Neural progenitor cell (in vitro differentiated cells): ENCODE data around the gene SLCO4A1. TPM values are rescaled to one million over a fixed set of nuclear protein-coding genes. Genes with fewer than 3 reads are reported as not detected.

Experiments used
- DNase-seq: peaks from one replicate; pipeline ENCODE4 v3.0.0-alpha.2; 2016; ENCODE audit warnings: low spot score
- H2AFZ ChIP-seq: fragments of 200-600 bp; sonication (generic); replicated peaks from 2 replicates; pipeline ENCODE4 v1.6.1; 2016; ENCODE audit warnings: antibody characterized with exemption
- H3F3A ChIP-seq: fragments of 200-600 bp; sonication (generic); 2 replicates; pipeline ENCODE4 v1.6.1; 2016; ENCODE audit warnings: antibody characterized with exemption, low read depth
- H3K27ac ChIP-seq: fragments of 200-600 bp; sonication (generic); 2 replicates; pipeline ENCODE4 v1.5.1; 2016; ENCODE audit warnings: mild to moderate bottlenecking
- H3K27me3 ChIP-seq: fragments of 200-600 bp; sonication (generic); 2 replicates; pipeline ENCODE4 v1.6.1; 2016; ENCODE audit warnings: mild to moderate bottlenecking, moderate library complexity
- H3K36me3 ChIP-seq: fragments of 200-600 bp; sonication (generic); 2 replicates; pipeline ENCODE4 v1.5.1; 2016
- H3K4me1 ChIP-seq: fragments of 200-600 bp; sonication (generic); 2 replicates; pipeline ENCODE4 v1.6.1; 2016; ENCODE audit warnings: mixed run types
- H3K4me2 ChIP-seq: fragments of 200-600 bp; sonication (generic); 2 replicates; pipeline ENCODE4 v1.6.1; 2016
- H3K4me3 ChIP-seq: fragments of 200-600 bp; sonication (generic); 2 replicates; pipeline ENCODE4 v1.5.1; 2016
- H3K79me2 ChIP-seq: fragments of 200-600 bp; sonication (generic); 2 replicates; pipeline ENCODE4 v1.6.1; 2016; ENCODE audit warnings: low read depth
- H3K9ac ChIP-seq: fragments of 200-600 bp; sonication (generic); 2 replicates; pipeline ENCODE4 v1.6.1; 2016
- H3K9me3 ChIP-seq: fragments of 200-600 bp; sonication (generic); 2 replicates; pipeline ENCODE4 v1.5.1; 2016; ENCODE audit warnings: low read depth
- H4K20me1 ChIP-seq: fragments of 200-600 bp; sonication (generic); 2 replicates; pipeline ENCODE4 v1.6.1; 2016; ENCODE audit warnings: low read depth
- H3K27ac Mint-ChIP-seq: 3 replicates; pipeline ENCODE4 v1.8.0; 2021; ENCODE audit warnings: mixed read lengths
- H3K27me3 Mint-ChIP-seq: 2 replicates; pipeline ENCODE4 v1.8.0; 2022; ENCODE audit warnings: low read depth, mild to moderate bottlenecking, inconsistent platforms, moderate library complexity, mixed read lengths; ENCODE audit not compliant: insufficient read depth
- H3K36me3 Mint-ChIP-seq: 3 replicates; pipeline ENCODE4 v1.8.0; 2021; ENCODE audit warnings: mixed read lengths
- H3K4me1 Mint-ChIP-seq: 3 replicates; pipeline ENCODE4 v1.8.0; 2021; ENCODE audit warnings: mixed read lengths
- H3K4me3 Mint-ChIP-seq: 3 replicates; pipeline ENCODE4 v1.8.0; 2021; ENCODE audit warnings: mild to moderate bottlenecking, moderate library complexity, mixed read lengths
- H3K9me3 Mint-ChIP-seq: 3 replicates; pipeline ENCODE4 v1.8.0; 2020; ENCODE audit warnings: mixed read lengths
- EZH2 ChIP-seq: fragments of 200-600 bp; sonication (generic); IDR thresholded peaks from 2 replicates; pipeline ENCODE4 v1.6.1; 2017; ENCODE audit warnings: antibody characterized with exemption, mild to moderate bottlenecking, moderate library complexity
- EZH2phosphoT487 ChIP-seq: fragments of 200-600 bp; sonication (generic); IDR thresholded peaks from 2 replicates; pipeline ENCODE4 v1.6.1; 2017; ENCODE audit warnings: antibody characterized with exemption
- total RNA-seq: library from RNA; depleted of rRNA; stranded (reverse); fragments of >200 nt; gene quantifications from 2 replicates; pipeline ENCODE4 v1.2.3, GENCODE V29; 2015; ENCODE audit warnings: low replicate concordance
- TF ChIP-seq, protein P1 (sequence below): fragments of 200-600 bp; sonication (generic); IDR thresholded peaks from 2 replicates; pipeline ENCODE4 v1.5.1; 2017; ENCODE audit warnings: antibody characterized with exemption, mild to moderate bottlenecking

Gene SLCO4A1
- total RNA-seq, 1 donor from 2014 or later = 0.88 TPM

DNA sequence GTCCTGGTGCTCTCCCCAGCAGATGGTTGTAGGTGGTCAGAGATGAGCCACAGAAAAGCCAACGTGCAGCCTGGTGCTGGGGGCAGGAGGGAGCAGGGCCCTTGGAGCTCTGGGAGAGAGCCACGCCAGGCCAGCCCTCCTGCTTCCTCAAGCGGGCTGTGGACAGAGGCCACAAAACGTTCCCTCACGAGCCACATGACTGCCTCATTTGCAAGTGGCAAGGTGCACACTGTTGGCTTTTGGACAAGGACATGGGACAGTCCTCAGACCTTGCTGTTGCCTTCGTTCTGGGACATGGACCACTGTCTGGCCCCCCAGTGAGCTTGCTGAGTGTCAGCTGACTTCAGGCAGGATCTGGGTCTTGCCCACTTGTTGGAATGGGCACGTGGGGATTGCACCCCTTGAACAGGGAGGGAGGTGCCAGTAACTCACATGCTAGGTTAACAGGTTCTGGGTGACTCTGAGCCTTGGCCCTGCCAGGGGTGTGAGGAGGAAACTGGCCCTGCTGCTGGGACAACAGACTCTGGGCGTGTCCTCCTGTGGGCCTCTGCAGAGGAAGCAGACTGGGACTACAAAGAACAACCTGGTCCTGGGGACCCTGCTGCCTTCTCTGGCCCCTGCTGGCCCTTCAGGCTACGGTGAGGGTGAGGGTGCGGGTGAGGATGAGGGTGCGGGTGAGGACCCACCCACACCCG is 2.6 kb downstream of the SLCO4A1 start:
- H3K27me3 Mint-ChIP-seq = peaks cover 28% of the 10 kb centered on the region
- H3K9ac ChIP-seq = no peak overlapping the region

DNA sequence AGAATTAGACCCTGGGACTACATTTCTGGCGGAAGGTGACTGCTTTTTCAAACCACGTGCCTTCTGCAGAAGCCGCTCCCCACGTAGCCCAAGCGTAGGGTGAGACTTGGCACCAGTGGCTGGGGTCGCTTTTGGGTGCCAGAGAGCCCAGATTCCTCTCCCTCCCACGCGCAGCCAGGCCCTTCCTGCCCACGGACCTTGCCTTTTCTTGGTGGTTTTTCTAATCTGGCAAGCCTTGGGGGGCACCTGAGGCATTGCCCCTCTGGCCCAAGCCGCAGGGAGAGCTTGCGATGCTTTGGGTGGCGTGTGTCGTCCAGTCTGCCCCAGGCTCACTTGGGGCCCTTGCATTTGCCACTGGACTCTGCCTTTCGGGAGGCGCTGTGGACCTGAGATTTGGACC is 3.3 kb downstream of the SLCO4A1 start:
- Histone ChIP-seq H3K9ac (no peak overlapping the region), H3K79me2 (no peaks in the 10 kb centered on the region), H3K36me3 (no peaks in the 10 kb centered on the region), H3K9me3 (no peaks in the 10 kb centered on the region), H3K27ac (no peak overlapping the region), H2AFZ (no peak overlapping the region), H3K27me3 (peaks cover 52% of the 10 kb centered on the region), H4K20me1 (peaks cover 35% of the 10 kb centered on the region), H3F3A (peaks cover 10% of the 10 kb centered on the region), H3K4me2 (no peak overlapping the region), H3K4me3 (no peak overlapping the region), H3K4me1 (peaks cover 11% of the 10 kb centered on the region)
- Mint-ChIP-seq H3K4me1 (peaks cover 12% of the 10 kb centered on the region), H3K4me3 (no peak overlapping the region), H3K9me3 (no peaks in the 10 kb centered on the region), H3K27me3 (peaks cover 25% of the 10 kb centered on the region), H3K27ac (no peak overlapping the region), H3K36me3 (no peaks in the 10 kb centered on the region)
- DNase-seq = no peak
- TF ChIP-seq EZH2phosphoT487 (no peak), EZH2 (no peak)
- TF ChIP-seq, protein P1, sequence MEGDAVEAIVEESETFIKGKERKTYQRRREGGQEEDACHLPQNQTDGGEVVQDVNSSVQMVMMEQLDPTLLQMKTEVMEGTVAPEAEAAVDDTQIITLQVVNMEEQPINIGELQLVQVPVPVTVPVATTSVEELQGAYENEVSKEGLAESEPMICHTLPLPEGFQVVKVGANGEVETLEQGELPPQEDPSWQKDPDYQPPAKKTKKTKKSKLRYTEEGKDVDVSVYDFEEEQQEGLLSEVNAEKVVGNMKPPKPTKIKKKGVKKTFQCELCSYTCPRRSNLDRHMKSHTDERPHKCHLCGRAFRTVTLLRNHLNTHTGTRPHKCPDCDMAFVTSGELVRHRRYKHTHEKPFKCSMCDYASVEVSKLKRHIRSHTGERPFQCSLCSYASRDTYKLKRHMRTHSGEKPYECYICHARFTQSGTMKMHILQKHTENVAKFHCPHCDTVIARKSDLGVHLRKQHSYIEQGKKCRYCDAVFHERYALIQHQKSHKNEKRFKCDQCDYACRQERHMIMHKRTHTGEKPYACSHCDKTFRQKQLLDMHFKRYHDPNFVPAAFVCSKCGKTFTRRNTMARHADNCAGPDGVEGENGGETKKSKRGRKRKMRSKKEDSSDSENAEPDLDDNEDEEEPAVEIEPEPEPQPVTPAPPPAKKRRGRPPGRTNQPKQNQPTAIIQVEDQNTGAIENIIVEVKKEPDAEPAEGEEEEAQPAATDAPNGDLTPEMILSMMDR = no peak

More for the DNA sequence above, 2.6 kb downstream of the SLCO4A1 start:
- H3K4me3 ChIP-seq = no peak overlapping the region
- H2AFZ ChIP-seq = no peak overlapping the region
- TF ChIP-seq, protein P1 = no peak
- no peak for TF ChIP-seq EZH2
- TF ChIP-seq EZH2phosphoT487 = no peak
- peaks cover 35% of the 10 kb centered on the region for H4K20me1 ChIP-seq
- no peaks in the 10 kb centered on the region for H3K36me3 ChIP-seq
- Mint-ChIP-seq H3K36me3 (no peaks in the 10 kb centered on the region), H3K9me3 (no peaks in the 10 kb centered on the region), H3K4me3 (peak overlapping the region; percentile 21), H3K27ac (no peak overlapping the region), H3K4me1 (peaks cover 12% of the 10 kb centered on the region)
- no peak overlapping the region for H3K27ac ChIP-seq
- peaks cover 59% of the 10 kb centered on the region for H3K27me3 ChIP-seq
- H3K9me3 ChIP-seq = no peaks in the 10 kb centered on the region
- H3K4me2 ChIP-seq = no peak overlapping the region
- no peaks in the 10 kb centered on the region for H3K79me2 ChIP-seq
- peaks cover 11% of the 10 kb centered on the region for H3K4me1 ChIP-seq
- H3F3A ChIP-seq = peaks cover 10% of the 10 kb centered on the region
- DNase-seq = no peak

GRCh38 chr20:62646851-62647520 is 4.7 kb downstream of the SLCO4A1 start:
- no peak for DNase-seq
- H3K79me2 ChIP-seq = no peaks in the 10 kb centered on the region
- peaks cover 11% of the 10 kb centered on the region for H3K4me1 ChIP-seq
- H3K4me1 Mint-ChIP-seq = peaks cover 16% of the 10 kb centered on the region
- no peak overlapping the region for H3K27ac ChIP-seq
- no peaks in the 10 kb centered on the region for H3K9me3 Mint-ChIP-seq
- H3K4me3 Mint-ChIP-seq = no peak overlapping the region
- TF ChIP-seq EZH2phosphoT487 = no peak
- TF ChIP-seq, protein P1 = no peak
- no peak for TF ChIP-seq EZH2
- H3K27ac Mint-ChIP-seq = peak overlapping the region; percentile 46
- no peaks in the 10 kb centered on the region for H3K9me3 ChIP-seq
- no peak overlapping the region for H3K4me2 ChIP-seq
- peaks cover 18% of the 10 kb centered on the region for H3K27me3 Mint-ChIP-seq
- no peak overlapping the region for H3K9ac ChIP-seq
- H2AFZ ChIP-seq = no peak overlapping the region
- no peak overlapping the region for H3K4me3 ChIP-seq
- H3K36me3 ChIP-seq = no peaks in the 10 kb centered on the region
- H3K36me3 Mint-ChIP-seq = no peaks in the 10 kb centered on the region
- H3K27me3 ChIP-seq = peaks cover 45% of the 10 kb centered on the region
- peaks cover 5% of the 10 kb centered on the region for H3F3A ChIP-seq
- H4K20me1 ChIP-seq = peaks cover 29% of the 10 kb centered on the region
